Liver (tissue), 9 donors: ENCODE results near the gene CCDC92B. TPM values are rescaled to one million over a fixed set of nuclear protein-coding genes. Genes with fewer than 3 reads are reported as not detected.

Experiments
- DNase-seq: peaks from one replicate; pipeline ENCODE4 v3.0.0-alpha.2; 2017; ENCODE audit warnings: low spot score
- H3K27ac ChIP-seq, 2 donors: one replicate each; pipeline ENCODE4 v1.7.0; 2013; ENCODE audit warnings: inconsistent platforms in 2 of 2, low read length in 2 of 2, control low read depth in 1 of 2, low read depth in 1 of 2, mild to moderate bottlenecking in 1 of 2
- H3K27me3 ChIP-seq, 4 donors: one replicate each; pipeline versions ENCODE4 v1.6.1 to v1.7.0; 2013; ENCODE audit warnings: low read length in 3 of 4, inconsistent platforms in 1 of 4, mild to moderate bottlenecking in 1 of 4, moderate library complexity in 1 of 4; ENCODE audit not compliant: control insufficient read depth in 4 of 4, insufficient read depth in 4 of 4
- H3K36me3 ChIP-seq, 4 donors: one replicate each; pipeline versions ENCODE4 v1.6.1 to v1.7.0; 2013; ENCODE audit warnings: low read length in 3 of 4, mild to moderate bottlenecking in 3 of 4, low read depth in 1 of 4, moderate library complexity in 1 of 4; ENCODE audit not compliant: control insufficient read depth in 4 of 4, insufficient read depth in 3 of 4
- H3K4me1 ChIP-seq, 4 donors: one replicate each; pipeline versions ENCODE4 v1.6.1 to v1.7.0; 2013; ENCODE audit warnings: low read length in 3 of 4, mild to moderate bottlenecking in 3 of 4, moderate library complexity in 1 of 4; ENCODE audit not compliant: control insufficient read depth in 4 of 4, insufficient read depth in 4 of 4
- H3K4me3 ChIP-seq, 3 donors: one replicate each; pipeline versions ENCODE4 v1.6.1 to v1.7.0; 2013; ENCODE audit warnings: low read length in 3 of 3, control low read depth in 1 of 3, low read depth in 1 of 3, mild to moderate bottlenecking in 1 of 3
- H3K9ac ChIP-seq, 2 donors: one replicate each; pipeline ENCODE4 v1.7.0; 2013; ENCODE audit warnings: low read length in 2 of 2, mild to moderate bottlenecking in 2 of 2, moderate library complexity in 2 of 2, control low read depth in 1 of 2, low read depth in 1 of 2
- H3K9me3 ChIP-seq, 4 donors: one replicate each; pipeline versions ENCODE4 v1.6.1 to v1.7.0; 2013; ENCODE audit warnings: low read length in 3 of 4; ENCODE audit not compliant: control insufficient read depth in 4 of 4
- ATF3 ChIP-seq: IDR thresholded peaks from 2 replicates; pipeline ENCODE4 v1.6.1; 2016; ENCODE audit warnings: antibody characterized with exemption
- EGR1 ChIP-seq, 2 donors: IDR thresholded peaks; 2 replicates each; pipeline ENCODE4 v1.6.1; 2016 to 2018; ENCODE audit warnings: antibody characterized with exemption in 2 of 2, low read depth in 2 of 2
- FOXA1 ChIP-seq: IDR thresholded peaks from 2 replicates; pipeline ENCODE4 v1.6.1; 2016; ENCODE audit warnings: antibody characterized with exemption
- FOXA2 ChIP-seq: IDR thresholded peaks from 2 replicates; pipeline ENCODE4 v1.6.1; 2016; ENCODE audit warnings: antibody characterized with exemption
- GABPA ChIP-seq, 2 donors: IDR thresholded peaks in 1 of 2; conservative IDR thresholded peaks in 1 of 2; 2 replicates each; pipeline ENCODE4 v1.6.1; 2016; ENCODE audit warnings: antibody characterized with exemption in 2 of 2, mild to moderate bottlenecking in 1 of 2, moderate library complexity in 1 of 2
- HNF4G ChIP-seq: IDR thresholded peaks from 2 replicates; pipeline ENCODE4 v1.6.1; 2016; ENCODE audit warnings: antibody characterized with exemption
- JUND ChIP-seq, 2 donors: IDR thresholded peaks; 2 replicates each; pipeline ENCODE4 v1.6.1; 2016; ENCODE audit warnings: antibody characterized with exemption in 2 of 2
- NR2F2 ChIP-seq: IDR thresholded peaks from 2 replicates; pipeline ENCODE4 v1.6.1; 2016; ENCODE audit warnings: antibody characterized with exemption
- RAD21 ChIP-seq, 2 donors: IDR thresholded peaks; 2 replicates each; pipeline ENCODE4 v1.6.1; 2016; ENCODE audit warnings: antibody characterized with exemption in 2 of 2, mild to moderate bottlenecking in 2 of 2
- RXRA ChIP-seq, 2 donors: IDR thresholded peaks; 2 replicates each; pipeline ENCODE4 v1.6.1; 2017 to 2018; ENCODE audit warnings: antibody characterized with exemption in 2 of 2, mild to moderate bottlenecking in 1 of 2
- SP1 ChIP-seq: IDR thresholded peaks from 2 replicates; pipeline ENCODE4 v1.6.1; 2018; ENCODE audit warnings: antibody characterized with exemption, mild to moderate bottlenecking
- YY1 ChIP-seq: IDR thresholded peaks from 2 replicates; pipeline ENCODE4 v1.6.1; 2016; ENCODE audit warnings: antibody characterized with exemption, mild to moderate bottlenecking
- ZBTB33 ChIP-seq: IDR thresholded peaks from 2 replicates; pipeline ENCODE4 v1.6.1; 2016; ENCODE audit warnings: antibody characterized with exemption
- WGBS: extraction: QIAGEN DNeasy Blood & Tissue Kit; methylation state at CpG from one replicate; pipeline ENCODE4 v1.1.7; 2013; 5-methylcytosine and 5-hydroxymethylcytosine counted together
- polyA plus RNA-seq, 2 donors: library from polyadenylated mRNA; stranded (reverse) in 1 of 2; unstranded in 1 of 2; fragments of 200-250 nt in 1 of 2; fragments of >200 nt in 1 of 2; fragmentation: Nextera tagmentation in 1 of 2; extraction: Ambion mirVana in 1 of 2; gene quantifications; one replicate each; pipeline versions ENCODE4 v1.2.1 to v1.2.3, GENCODE V29; 2013 to 2015
- total RNA-seq, 2 donors: library from RNA; depleted of rRNA; stranded (reverse); fragments of >200 nt; gene quantifications; one replicate each; pipeline ENCODE4 v1.2.3, GENCODE V29; 2014
- TF ChIP-seq, protein P1 (sequence below): fragments of 150-350 bp; IDR thresholded peaks from 2 replicates; pipeline ENCODE4 v1.5.1; 2017; ENCODE audit warnings: improper control_type of control experiment, low read depth, low read length; ENCODE audit not compliant: missing input control
- TF ChIP-seq, protein P2 (sequence below): IDR thresholded peaks from 2 replicates; pipeline ENCODE4 v1.6.1; 2016; ENCODE audit warnings: antibody characterized with exemption
- TF ChIP-seq, protein P3 (sequence below): IDR thresholded peaks from 2 replicates; pipeline ENCODE4 v1.6.1; 2016; ENCODE audit warnings: antibody characterized with exemption, mild to moderate bottlenecking
- donor health status: healthy.
- donor health status: healthy.
- donor health status: healthy.
- donor health status: healthy.
- donor health status: healthy.

The CCDC92B gene
- total and polyA plus RNA-seq, 4 donors: not detected

- Histone ChIP-seq H3K27ac (no peak overlapping the region), H3K4me3 (no peak overlapping the region), H3K9me3 (no peaks in the 10 kb centered on the region), H3K4me1 (peaks cover 0 to 4% (median 0%) of the 10 kb centered on the region in 4 donors), H3K36me3 (no peaks in the 10 kb centered on the region), H3K9ac (no peak overlapping the region), H3K27me3 (no peaks in the 10 kb centered on the region)
- WGBS: 56% methylated on average over 11 of the region's 11 CpGs
- DNase-seq: no peak
- no peak for TF ChIP-seq ZBTB33
- no peak for TF ChIP-seq ATF3
- no peak for TF ChIP-seq FOXA2
- no peak for TF ChIP-seq FOXA1
- TF ChIP-seq, protein P1, sequence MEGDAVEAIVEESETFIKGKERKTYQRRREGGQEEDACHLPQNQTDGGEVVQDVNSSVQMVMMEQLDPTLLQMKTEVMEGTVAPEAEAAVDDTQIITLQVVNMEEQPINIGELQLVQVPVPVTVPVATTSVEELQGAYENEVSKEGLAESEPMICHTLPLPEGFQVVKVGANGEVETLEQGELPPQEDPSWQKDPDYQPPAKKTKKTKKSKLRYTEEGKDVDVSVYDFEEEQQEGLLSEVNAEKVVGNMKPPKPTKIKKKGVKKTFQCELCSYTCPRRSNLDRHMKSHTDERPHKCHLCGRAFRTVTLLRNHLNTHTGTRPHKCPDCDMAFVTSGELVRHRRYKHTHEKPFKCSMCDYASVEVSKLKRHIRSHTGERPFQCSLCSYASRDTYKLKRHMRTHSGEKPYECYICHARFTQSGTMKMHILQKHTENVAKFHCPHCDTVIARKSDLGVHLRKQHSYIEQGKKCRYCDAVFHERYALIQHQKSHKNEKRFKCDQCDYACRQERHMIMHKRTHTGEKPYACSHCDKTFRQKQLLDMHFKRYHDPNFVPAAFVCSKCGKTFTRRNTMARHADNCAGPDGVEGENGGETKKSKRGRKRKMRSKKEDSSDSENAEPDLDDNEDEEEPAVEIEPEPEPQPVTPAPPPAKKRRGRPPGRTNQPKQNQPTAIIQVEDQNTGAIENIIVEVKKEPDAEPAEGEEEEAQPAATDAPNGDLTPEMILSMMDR: no peak
- no peak for TF ChIP-seq HNF4G
- TF ChIP-seq, protein P2, sequence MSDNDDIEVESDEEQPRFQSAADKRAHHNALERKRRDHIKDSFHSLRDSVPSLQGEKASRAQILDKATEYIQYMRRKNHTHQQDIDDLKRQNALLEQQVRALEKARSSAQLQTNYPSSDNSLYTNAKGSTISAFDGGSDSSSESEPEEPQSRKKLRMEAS: no peak
- TF ChIP-seq, protein P3, sequence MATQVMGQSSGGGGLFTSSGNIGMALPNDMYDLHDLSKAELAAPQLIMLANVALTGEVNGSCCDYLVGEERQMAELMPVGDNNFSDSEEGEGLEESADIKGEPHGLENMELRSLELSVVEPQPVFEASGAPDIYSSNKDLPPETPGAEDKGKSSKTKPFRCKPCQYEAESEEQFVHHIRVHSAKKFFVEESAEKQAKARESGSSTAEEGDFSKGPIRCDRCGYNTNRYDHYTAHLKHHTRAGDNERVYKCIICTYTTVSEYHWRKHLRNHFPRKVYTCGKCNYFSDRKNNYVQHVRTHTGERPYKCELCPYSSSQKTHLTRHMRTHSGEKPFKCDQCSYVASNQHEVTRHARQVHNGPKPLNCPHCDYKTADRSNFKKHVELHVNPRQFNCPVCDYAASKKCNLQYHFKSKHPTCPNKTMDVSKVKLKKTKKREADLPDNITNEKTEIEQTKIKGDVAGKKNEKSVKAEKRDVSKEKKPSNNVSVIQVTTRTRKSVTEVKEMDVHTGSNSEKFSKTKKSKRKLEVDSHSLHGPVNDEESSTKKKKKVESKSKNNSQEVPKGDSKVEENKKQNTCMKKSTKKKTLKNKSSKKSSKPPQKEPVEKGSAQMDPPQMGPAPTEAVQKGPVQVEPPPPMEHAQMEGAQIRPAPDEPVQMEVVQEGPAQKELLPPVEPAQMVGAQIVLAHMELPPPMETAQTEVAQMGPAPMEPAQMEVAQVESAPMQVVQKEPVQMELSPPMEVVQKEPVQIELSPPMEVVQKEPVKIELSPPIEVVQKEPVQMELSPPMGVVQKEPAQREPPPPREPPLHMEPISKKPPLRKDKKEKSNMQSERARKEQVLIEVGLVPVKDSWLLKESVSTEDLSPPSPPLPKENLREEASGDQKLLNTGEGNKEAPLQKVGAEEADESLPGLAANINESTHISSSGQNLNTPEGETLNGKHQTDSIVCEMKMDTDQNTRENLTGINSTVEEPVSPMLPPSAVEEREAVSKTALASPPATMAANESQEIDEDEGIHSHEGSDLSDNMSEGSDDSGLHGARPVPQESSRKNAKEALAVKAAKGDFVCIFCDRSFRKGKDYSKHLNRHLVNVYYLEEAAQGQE: no peak
- TF ChIP-seq RXRA (IDR thresholded peaks at IDR 0.05): no peak
- TF ChIP-seq YY1: no peak
- TF ChIP-seq NR2F2: no peak
- no peak for TF ChIP-seq RAD21 (IDR thresholded peaks at IDR 0.05)
- TF ChIP-seq EGR1 (IDR thresholded peaks at IDR 0.05; ENCODE audit: low read depth in 2 of 2): no peak
- no peak for TF ChIP-seq GABPA (IDR thresholded peaks at IDR 0.05 in 1 of 2, conservative IDR thresholded peaks at IDR 0.05 in 1 of 2)
- no peak for TF ChIP-seq JUND (IDR thresholded peaks at IDR 0.05)
These were observed 49.2 kb upstream of the CCDC92B start for GRCh38 chr17:2798678-2799077.

- DNase-seq: no peak
- no peak overlapping the region for H3K9ac ChIP-seq
- H3K27ac ChIP-seq: no peak overlapping the region
- peaks cover 0 to 4% (median 0%) of the 10 kb centered on the region in 4 donors for H3K4me1 ChIP-seq
- H3K27me3 ChIP-seq: no peaks in the 10 kb centered on the region
- WGBS: 84% methylated on average over 11 of the region's 11 CpGs
- no peak overlapping the region for H3K4me3 ChIP-seq
- H3K36me3 ChIP-seq: no peaks in the 10 kb centered on the region
- H3K9me3 ChIP-seq: no peaks in the 10 kb centered on the region
- TF ChIP-seq, protein P1: no peak
- TF ChIP-seq RXRA (IDR thresholded peaks at IDR 0.05) (no peak), HNF4G (no peak), FOXA1 (no peak), GABPA (IDR thresholded peaks at IDR 0.05 in 1 of 2, conservative IDR thresholded peaks at IDR 0.05 in 1 of 2) (no peak), NR2F2 (no peak), EGR1 (IDR thresholded peaks at IDR 0.05; ENCODE audit: low read depth in 2 of 2) (no peak), FOXA2 (no peak), SP1 (no peak)
- TF ChIP-seq, protein P3: no peak
- TF ChIP-seq, protein P2: no peak
These were observed 48.7 kb upstream of the CCDC92B start for GRCh38 chr17:2798188-2798587.
